Gastroesophageal sphincter (tissue), 2 donors: ENCODE data around the gene FGF18.

Experiments
- EP300 ChIP-seq: sonication (generic); formaldehyde crosslinking; IDR thresholded peaks from one replicate; pipeline ENCODE4 v1.6.1; 2017; ENCODE audit warnings: antibody characterized with exemption, mild to moderate bottlenecking
- POLR2AphosphoS5 ChIP-seq: sonication (generic); formaldehyde crosslinking; IDR thresholded peaks from one replicate; pipeline ENCODE4 v1.6.1; 2017; ENCODE audit warnings: antibody characterized with exemption

DNA sequence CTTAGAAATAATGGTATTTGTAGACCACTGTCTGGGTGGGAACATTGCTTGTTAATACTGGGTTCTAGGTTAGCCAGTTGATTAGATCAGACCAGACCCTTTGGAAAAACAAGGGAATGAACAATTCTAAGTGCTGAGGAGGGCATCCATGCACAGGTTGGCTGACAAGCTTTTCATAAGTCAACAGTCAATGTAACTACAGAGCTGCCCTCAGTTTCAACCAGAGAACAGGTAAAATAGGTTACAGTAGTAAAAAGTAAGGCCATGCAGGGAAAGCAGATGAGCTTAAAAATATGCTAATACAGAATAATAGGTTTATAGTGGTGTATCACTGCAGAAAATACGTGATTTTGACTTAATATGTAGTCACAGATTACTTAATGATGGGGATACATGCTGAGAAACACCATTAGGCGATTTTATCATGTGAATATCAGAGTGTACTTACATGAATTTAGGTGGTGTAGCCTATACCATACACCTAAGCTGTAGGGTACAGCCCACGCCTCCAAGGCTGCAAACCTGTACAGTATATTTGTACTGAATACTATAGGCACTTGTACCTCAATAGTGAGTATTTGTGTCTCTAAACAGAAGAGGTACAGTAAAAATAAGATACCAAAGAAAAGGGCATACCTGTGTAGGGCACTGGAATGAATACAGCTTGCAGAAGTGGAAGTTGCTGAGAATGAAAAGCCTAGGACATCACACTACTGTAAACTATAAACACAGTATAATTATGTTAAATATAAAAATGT, 6.1 kb upstream of the FGF18 start:
- TF ChIP-seq POLR2AphosphoS5: no peak
- no peak for TF ChIP-seq EP300
